Right lobe of liver (tissue), 4 donors: ENCODE data around the gene SH3RF3.

Source experiments
- POLR2A ChIP-seq: fragments of 450-650 bp; IDR thresholded peaks from one replicate; pipeline ENCODE4 v1.6.1; 2017; ENCODE audit warnings: antibody characterized with exemption, mild to moderate bottlenecking
- TF ChIP-seq, protein P1 (sequence below), 4 donors: fragments of 200-600 bp in 3 of 4; fragments of 450-650 bp in 1 of 4; IDR thresholded peaks; one replicate each; pipeline versions ENCODE4 v1.5.1 to v1.8.0; 2016 to 2022; ENCODE audit warnings: antibody characterized with exemption in 4 of 4, mild to moderate bottlenecking in 2 of 4
- donor health status: DM: no; HTN: no; CAD: no.
- donor health status: DM: no; HTN: no; CAD: no.
- donor health status: DM: no; HTN: yes; CAD: no.

DNA sequence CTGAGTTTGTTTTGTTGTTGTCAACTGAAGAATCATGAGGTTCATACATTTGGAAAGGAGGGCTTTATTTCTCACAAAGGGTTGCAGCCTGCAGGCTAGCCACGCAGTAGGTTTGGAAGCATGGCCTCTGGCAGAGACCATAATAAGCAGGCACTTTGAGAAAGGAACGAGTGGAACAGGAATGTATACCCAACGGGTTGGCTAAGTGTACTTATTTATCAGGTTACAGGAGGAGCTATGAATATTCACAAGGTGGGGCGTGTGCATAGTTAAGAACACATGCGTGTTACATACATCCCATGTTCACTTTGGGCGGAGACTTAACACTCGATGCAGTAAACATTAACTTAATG is 30.1 kb upstream of the SH3RF3 start:
- no peak for TF ChIP-seq POLR2A
- TF ChIP-seq, protein P1, sequence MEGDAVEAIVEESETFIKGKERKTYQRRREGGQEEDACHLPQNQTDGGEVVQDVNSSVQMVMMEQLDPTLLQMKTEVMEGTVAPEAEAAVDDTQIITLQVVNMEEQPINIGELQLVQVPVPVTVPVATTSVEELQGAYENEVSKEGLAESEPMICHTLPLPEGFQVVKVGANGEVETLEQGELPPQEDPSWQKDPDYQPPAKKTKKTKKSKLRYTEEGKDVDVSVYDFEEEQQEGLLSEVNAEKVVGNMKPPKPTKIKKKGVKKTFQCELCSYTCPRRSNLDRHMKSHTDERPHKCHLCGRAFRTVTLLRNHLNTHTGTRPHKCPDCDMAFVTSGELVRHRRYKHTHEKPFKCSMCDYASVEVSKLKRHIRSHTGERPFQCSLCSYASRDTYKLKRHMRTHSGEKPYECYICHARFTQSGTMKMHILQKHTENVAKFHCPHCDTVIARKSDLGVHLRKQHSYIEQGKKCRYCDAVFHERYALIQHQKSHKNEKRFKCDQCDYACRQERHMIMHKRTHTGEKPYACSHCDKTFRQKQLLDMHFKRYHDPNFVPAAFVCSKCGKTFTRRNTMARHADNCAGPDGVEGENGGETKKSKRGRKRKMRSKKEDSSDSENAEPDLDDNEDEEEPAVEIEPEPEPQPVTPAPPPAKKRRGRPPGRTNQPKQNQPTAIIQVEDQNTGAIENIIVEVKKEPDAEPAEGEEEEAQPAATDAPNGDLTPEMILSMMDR (IDR thresholded peaks at IDR 0.05) = no peak
